ENCODE measurements around the gene SIX4. TPM values are rescaled to one million over a fixed set of nuclear protein-coding genes. Genes with fewer than 3 reads are reported as not detected.

Gene SIX4
- total RNA-seq, 1 experiment from 2014 or later = 4.3 TPM

DNA sequence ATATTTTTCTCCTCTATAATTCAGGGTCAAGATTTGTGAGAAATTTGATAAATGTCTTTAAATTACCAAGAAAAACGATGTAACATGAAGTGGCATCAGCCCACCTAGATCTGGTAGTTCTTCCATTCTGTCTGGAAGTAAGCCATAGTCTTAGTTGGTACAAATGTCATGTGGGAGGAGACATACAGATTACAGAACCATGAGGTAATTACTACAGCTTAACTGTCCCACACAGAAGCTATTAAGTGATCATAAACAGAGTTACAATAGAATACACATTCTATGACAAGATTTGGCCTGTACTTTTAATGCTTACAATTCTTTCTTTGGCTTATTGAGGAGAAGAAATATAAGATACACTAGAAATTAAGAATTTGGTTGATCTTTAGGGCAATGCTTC lies 61.2 kb downstream of the SIX4 start:
- no peak overlapping the region for H3K27ac Mint-ChIP-seq (ENCODE audit: unreplicated experiment)
- Histone ChIP-seq H3K9me3 (no peaks in the 10 kb centered on the region), H3K4me3 (ENCODE audit: low read depth, low read length) (no peak overlapping the region), H3K4me1 (peaks cover 14% of the 10 kb centered on the region; the same call in 1 of the 2 replicates), H3K36me3 (ENCODE audit: control insufficient read depth, insufficient read depth, low read length) (no peaks in the 10 kb centered on the region), H3K27me3 (replicated peaks; ENCODE audit: control insufficient read depth, insufficient read depth, low read length) (no peaks in the 10 kb centered on the region)
- no peak overlapping the region for H3K4me3 Mint-ChIP-seq (ENCODE audit: unreplicated experiment)
- peaks cover 8% of the 10 kb centered on the region for H3K27me3 Mint-ChIP-seq (ENCODE audit: insufficient read depth, unreplicated experiment)
- intact Hi-C loops (cut with micrococcal nuclease; ENCODE audit: unreplicated experiment) = no loop called here
- no peaks in the 10 kb centered on the region for H3K36me3 Mint-ChIP-seq (ENCODE audit: insufficient read depth, unreplicated experiment)
- H3K9me3 Mint-ChIP-seq (ENCODE audit: unreplicated experiment) = no peaks in the 10 kb centered on the region
- DNase-seq = no peak
- BruUV-seq (replicated peaks) = no TSS peak
- peaks cover 16% of the 10 kb centered on the region for H3K4me1 Mint-ChIP-seq (ENCODE audit: low read depth, unreplicated experiment)
- TF ChIP-seq CTCF (IDR thresholded peaks at IDR 0.05; ENCODE audit: insufficient read depth in 1 of 2, low read depth in 1 of 2, low read length in 1 of 2, severe bottlenecking in 1 of 2, unreplicated experiment in 1 of 2) = no peak
- ChIA-PET POLR2A (no interaction called here), CTCF (no interaction called here)

- H3K27ac Mint-ChIP-seq (ENCODE audit: unreplicated experiment) = no peak overlapping the region
- no peaks in the 10 kb centered on the region for H3K27me3 ChIP-seq (replicated peaks; ENCODE audit: control insufficient read depth, insufficient read depth, low read length)
- H3K4me3 Mint-ChIP-seq (ENCODE audit: unreplicated experiment) = no peak overlapping the region
- H3K9me3 ChIP-seq = no peaks in the 10 kb centered on the region
- intact Hi-C loops (cut with micrococcal nuclease; ENCODE audit: unreplicated experiment) = no loop called here
- no peak for TF ChIP-seq CTCF (IDR thresholded peaks at IDR 0.05; ENCODE audit: insufficient read depth in 1 of 2, low read depth in 1 of 2, low read length in 1 of 2, severe bottlenecking in 1 of 2, unreplicated experiment in 1 of 2)
- peaks cover 14% of the 10 kb centered on the region; the same call in 1 of the 2 replicates for H3K4me1 ChIP-seq
- H3K4me1 Mint-ChIP-seq (ENCODE audit: low read depth, unreplicated experiment) = peaks cover 20% of the 10 kb centered on the region
- no peak overlapping the region for H3K4me3 ChIP-seq (ENCODE audit: low read depth, low read length)
- CTCF ChIA-PET = no interaction called here
- no peaks in the 10 kb centered on the region for H3K9me3 Mint-ChIP-seq (ENCODE audit: unreplicated experiment)
- no peak for DNase-seq
- BruUV-seq (replicated peaks) = no TSS peak
- no peaks in the 10 kb centered on the region for H3K36me3 ChIP-seq (ENCODE audit: control insufficient read depth, insufficient read depth, low read length)
- peaks cover 10% of the 10 kb centered on the region for H3K27me3 Mint-ChIP-seq (ENCODE audit: insufficient read depth, unreplicated experiment)
- H3K36me3 Mint-ChIP-seq (ENCODE audit: insufficient read depth, unreplicated experiment) = no peaks in the 10 kb centered on the region
- POLR2A ChIA-PET = no interaction called here
Observed at GRCh38 chr14:60661721-60662120, 62.4 kb downstream of the SIX4 start.

Other genes starting within 250 kb of the SIX4 start
- not detected in 2 replicates for gene C14orf39, start 238.3 kb downstream of the SIX4 start, total RNA-seq (2022)
- not detected in 2 replicates for gene SIX6, start 215.2 kb downstream of the SIX4 start, total RNA-seq (2022)
- 0.26 and 0.32 TPM in 2 replicates for gene SIX1, start 74.9 kb downstream of the SIX4 start, total RNA-seq (2022)
- 36.4 and 38.8 TPM in 2 replicates for gene MNAT1, start 10.4 kb upstream of the SIX4 start, total RNA-seq (2022)